ENCODE results near the gene DCDC2.

DNA sequence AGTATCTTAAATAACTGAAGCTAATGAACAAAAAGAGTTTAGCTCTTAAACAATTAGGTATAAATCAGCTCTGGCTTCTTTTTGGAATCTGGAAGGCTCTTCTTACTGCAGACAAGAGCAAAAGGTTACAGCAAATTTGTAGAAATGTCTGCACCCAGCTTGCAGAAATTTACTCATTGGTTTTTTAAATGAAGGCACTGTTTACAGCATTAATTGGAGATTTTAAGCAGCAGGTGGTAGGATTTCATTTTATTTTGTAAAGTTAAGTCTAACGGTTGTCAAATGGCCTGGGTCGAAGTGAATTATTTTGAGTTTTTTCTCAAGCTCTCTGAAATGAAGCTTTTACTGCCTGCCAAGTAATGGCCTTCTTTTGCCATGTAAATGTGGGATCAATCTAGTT lies 129.7 kb downstream of the DCDC2 start:
- TF ChIP-seq MYC (IDR thresholded peaks at IDR 0.05; ENCODE audit: low read depth, low read length) (no peak), POLR2AphosphoS5 (IDR thresholded peaks at IDR 0.05; ENCODE audit: insufficient read depth, low read depth, low read length) (no peak), CTCF (IDR thresholded peaks at IDR 0.05; ENCODE audit: extremely low read depth in 1 of 2, insufficient read depth in 1 of 2, low read depth in 1 of 2, low read length in 2 of 2) (no peak), JUN (IDR thresholded peaks at IDR 0.05; ENCODE audit: borderline replicate concordance, insufficient read depth, insufficient read length, low read depth) (no peak), POLR2A (IDR thresholded peaks at IDR 0.05; ENCODE audit: low read depth, low read length) (no peak), EZH2 (IDR thresholded peaks at IDR 0.05; ENCODE audit: borderline replicate concordance, low read depth, low read length, severe bottlenecking) (no peak), FOS (IDR thresholded peaks at IDR 0.05; ENCODE audit: borderline replicate concordance, insufficient read depth, low read length) (no peak)
- TF ChIP-seq, protein P1, sequence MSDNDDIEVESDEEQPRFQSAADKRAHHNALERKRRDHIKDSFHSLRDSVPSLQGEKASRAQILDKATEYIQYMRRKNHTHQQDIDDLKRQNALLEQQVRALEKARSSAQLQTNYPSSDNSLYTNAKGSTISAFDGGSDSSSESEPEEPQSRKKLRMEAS (IDR thresholded peaks at IDR 0.05; ENCODE audit: insufficient read depth, insufficient read length), result no peak
